OCI-M2 (cell line): Measurements from ENCODE around the gene CRHBP.
"Not testable (repeated sequence)": the region's sequence is repeated elsewhere in the genome, so short reads cannot be mapped to it uniquely, and the experiment has no call there.

Experiments used
- DNase-seq: peaks from one replicate; lab custom pipeline; 2025; ENCODE audit not compliant: unreplicated experiment; lab: John Stamatoyannopoulos, UW

CRHBP gene

DNA sequence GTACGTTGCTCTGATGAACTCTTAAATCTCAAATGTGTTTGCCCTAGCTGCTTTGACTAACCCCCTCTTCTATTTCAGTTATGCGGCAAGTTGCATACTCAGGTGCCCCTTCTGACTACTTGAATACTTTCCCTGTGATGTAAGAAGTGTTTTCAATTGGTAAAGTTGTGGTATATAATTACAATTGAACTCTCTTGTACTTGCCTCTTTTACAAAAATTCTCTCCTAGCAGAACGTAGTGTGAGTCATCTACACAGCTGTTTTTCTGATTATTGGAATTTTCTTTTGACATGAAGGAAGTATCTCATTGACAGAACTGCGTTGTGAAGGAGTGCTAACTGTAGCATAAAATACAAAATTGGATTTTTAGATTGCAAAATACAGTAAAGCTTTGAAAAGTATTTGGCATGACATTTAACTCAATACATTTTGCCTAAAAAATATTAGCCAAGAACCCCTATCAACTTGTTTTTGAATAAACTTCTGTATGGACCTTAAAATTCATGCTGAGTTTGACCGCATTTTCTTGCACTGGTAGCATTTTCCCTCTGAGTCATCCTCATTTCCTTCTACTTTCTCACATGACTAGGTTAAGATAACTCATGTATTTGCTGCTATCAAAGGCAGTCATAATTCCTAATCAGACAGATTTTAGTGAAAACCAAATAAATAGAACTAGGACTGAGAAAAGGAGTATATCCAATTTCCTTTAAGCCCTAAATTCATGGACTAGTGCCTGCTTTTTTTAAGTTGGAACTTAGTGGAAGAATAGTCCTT, 6.3 kb downstream of the CRHBP start:
- no peak for DNase-seq

DNA sequence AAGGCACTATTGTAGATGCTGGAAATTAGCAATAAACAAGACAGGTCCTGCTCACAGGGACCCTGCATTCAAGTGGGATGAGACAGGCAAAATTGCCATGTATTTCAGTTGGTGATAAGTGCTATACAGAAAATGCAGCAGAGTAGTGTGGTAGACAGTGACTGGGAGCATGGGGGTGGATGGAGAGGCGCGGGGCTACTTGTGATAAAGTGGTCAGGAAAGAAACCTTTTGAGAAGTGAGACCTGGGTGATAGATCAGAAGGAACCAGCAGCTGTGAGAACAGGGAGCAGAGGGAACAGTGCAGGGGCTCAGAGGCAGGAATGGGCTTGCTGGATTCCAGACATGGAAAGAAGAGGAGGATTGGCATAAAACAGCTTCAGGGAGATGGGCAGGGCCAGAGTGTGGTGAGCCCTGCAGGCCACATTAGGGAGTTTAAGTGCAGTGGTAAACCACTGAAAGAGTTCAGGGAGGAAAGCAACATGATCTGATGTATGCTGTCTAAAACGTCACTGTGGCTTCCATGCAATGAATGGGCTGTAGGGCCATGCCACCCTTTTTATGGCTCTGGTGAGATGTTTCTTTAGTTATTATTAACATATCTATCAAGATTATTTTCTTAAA, 7.3 kb downstream of the CRHBP start:
- DNase-seq: no peak

DNA sequence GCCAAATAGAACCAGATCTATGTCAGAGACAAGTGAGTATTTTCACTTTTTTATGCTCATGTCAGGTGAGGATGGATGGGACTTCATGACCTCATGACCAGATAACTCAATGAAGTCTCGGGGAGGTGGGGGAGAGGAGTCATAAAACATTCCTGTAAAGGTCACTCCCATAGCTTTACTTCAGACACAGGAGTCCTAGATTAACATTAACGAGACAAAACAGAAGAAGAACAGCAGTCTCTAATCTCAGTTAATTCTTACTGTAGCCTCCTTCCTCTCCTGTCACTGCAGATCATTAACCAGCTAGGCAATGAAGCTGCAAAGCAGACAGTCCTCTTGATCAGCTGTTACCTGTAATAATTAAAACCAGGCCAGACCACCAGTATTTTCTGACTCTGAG, 11.2 kb downstream of the CRHBP start:
- no peak for DNase-seq

DNA sequence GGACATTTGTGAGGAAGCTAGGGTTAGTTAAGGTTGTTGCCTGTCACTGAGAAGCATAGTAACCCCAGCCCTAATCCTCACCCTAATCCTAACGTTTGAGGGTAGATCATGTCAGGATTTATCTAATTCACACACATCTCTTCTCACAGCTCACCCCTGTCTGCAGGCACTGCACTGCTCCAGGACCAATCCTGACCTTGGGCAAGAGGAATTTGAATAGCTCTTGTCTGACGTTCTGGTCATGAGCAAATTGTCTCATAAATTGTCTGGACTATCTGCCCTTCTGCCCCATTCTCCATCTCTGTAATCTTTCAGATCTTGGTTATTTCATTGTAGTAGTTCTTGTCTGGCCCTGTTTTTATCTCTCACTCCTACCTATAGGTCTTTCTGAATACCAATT, 18.7 kb downstream of the CRHBP start:
- no peak for DNase-seq

DNA sequence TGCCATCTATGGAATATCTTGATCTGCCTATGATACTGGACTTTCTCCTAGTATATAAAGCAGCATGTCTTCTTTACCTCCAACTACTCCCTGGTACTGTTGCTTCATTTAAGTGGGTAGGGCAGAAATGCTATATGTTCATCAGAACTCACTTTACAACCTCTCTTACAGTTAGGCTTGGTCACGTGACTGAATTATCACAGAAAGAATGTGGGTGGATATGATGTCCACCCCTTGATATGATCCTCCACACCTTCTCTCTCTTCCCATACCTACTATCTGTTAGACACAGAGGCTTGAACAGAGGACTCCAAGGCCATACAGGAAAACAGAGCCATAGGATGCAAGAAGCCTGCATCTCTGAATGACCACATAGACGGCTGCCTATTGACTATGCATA, 19.8 kb downstream of the CRHBP start:
- DNase-seq: no peak

DNA sequence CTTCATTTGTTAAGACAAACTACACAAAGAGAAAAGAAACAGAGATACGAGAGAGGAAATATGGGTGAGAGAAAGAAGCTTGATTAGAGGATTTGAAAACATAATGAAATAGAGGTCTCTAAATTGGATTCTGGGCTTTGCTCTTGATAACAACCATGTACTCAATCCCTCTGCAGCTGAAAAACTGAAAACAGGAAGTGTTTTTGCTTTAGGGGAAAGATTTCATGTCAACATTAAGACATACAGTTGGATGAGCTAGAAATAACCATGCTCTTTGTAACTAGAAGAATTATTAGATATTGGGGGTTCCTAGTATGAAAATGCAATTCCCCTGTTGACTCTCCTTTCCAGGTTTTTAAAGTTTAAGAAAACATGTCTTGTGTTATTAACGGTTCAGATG, 21.9 kb downstream of the CRHBP start:
- no peak for DNase-seq

DNA sequence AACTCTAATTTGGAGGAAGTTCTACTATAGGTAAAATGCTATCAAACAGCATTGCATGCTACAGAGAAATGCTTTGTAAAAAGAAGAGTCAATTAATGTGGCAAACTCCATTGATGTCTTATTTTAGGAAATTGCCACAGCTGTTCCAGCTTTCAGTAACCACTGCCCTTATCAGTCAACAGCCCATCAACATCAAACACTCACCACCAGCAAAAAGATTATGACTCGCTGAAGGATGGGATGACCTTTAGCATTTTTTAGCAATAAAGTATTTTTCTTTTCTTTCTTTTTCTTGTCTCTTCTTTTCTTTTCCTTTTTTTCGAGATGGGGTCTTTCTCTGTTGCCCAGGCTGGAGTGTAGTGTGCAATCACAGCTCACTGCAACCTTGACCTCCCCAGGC, 26.0 kb downstream of the CRHBP start:
- DNase-seq: no peak

DNA sequence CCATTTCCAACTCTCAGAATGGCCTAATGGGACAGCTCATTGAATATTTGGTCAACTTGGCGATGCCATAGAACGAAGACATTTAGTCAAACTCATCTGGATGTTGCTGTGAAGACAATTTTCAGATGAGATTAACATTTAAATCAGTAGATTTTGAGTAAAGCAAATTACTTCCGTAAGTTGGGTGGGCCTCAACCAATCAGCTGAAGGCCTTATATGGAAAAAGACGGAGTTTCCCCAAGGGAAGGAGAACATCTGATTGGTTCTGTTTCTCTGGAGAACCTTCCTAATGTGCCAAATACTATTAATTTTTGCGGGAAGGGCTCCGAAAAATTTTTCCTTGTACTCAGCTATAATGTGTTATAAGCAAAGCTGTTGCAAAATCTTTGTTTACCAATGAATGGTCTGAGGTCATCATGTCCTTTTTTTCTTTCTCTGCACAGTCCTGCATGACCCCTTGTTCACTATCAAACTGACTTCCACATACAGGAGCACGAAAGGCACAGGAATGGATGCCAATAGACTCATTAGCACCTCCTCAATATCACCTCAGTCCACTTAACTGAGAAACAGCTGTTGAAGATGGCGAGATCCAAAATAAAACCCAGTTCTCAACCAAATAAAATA, 27.8 kb downstream of the CRHBP start:
- DNase-seq: no peak

DNA sequence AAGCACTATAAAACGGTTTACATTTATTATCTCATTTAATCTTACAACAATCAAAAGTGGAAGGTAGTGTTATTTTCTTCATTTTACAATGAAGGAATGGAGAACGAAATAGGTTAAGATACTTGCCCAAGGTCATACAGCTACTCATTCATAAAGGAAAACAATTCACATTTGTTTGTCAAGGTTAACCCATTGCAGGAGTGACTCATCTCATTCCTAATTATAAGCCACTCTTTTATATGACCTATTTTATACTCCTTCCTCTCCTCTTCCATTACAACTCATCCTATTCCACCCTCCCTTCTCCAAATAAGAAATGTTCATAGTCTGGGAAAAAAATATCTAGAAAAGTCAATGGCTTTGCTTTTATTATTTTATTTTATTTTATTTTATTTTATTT, 29.6 kb downstream of the CRHBP start:
- DNase-seq: no peak

DNA sequence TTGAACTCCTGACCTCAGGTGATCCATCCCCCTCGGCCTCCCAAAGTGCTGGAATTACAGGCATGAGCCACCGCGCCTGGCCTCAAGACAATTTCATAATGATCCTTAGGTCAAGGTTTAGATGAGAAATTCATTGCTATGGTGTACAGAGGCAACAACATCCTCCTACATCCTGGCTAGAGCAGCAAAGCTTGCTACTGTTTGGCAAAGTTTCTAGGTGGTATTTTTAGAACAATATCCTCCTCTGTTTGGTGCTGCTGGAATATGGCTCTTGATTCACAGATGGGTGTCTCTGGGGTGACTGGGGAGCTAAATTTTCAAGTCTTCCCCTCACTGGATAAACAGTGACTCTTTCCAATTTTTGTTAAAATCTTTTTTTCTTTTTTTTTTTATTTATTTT, 30.6 kb downstream of the CRHBP start:
- no peak for DNase-seq

DNA sequence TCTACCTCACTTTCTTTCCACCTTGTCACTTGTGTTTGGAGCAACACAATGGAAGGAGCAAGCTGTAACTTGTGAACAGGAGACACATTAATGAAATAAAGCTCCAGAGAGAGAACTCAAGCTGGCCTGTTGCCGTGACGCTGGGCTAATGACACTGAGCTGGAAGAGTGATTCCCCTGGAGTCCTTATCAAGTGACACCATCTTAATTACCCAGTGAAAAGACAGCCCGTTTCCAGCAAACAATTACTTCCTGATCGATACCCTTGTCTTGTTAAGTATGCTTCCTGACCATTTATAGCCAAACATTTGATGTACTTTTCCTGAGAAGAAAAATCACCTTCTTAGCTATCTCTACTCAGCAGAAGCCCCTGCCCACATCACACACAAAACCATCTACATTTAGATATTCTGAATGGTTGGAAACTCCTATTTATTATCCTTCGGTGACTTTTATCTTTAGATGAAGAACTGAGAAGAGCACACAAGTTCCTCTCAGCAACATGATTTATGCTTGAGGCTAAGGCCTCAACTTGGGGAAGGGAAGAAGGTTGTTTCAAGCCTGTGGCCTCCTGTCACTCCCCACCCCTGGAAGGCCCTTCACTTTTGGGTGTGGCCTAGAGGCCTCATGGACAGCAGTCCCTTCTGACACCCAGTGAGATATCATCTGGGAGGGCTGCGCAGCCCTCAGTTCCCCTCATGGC, 34.1 kb downstream of the CRHBP start:
- DNase-seq: no peak

DNA sequence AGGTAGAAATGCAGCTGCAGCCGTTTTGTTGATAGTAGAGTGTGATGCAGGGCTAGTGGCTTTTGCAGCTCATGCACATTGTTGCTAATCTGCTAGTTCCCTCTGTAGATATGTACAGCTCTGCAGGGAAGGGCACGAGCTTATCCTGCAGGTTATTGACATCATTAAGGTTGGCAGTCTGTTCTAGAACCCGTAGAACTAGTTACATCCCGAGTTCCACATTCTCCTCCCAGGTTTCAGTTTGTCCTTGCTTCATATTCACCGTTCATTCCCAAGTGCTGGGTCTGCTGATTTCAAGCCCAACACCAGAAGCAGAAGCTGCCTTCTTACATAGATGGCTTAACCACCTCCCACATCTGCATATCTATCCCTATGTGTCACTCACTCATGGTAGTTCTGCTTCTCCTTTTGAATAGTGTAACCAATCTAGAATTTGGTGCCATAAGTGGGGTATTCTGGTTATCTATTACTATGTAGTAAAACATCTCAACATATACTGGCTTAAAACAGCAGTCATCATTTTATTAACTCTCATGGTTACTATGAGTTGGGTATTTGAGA, 38.1 kb downstream of the CRHBP start:
- DNase-seq: no peak

DNA sequence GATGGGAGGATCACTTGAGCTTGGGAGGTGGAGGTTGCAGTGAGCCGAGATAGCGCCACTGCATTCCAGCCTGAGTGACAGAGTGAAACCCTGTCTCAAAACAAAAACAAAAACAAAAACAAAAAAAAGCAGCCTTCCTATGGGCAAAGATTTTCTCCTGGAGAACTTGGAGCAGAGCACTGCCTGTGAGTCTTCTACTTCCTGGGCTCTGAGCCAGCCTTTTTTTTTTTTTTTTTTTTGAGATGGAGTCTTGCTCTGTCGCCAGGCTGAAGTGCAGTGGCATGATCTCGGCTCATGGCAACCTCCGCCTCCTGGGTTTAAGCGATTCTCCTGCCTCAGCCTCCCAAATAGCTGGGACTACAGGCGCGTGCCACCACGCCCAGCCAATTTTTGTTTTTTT, 40.6 kb downstream of the CRHBP start:
- not testable (repeated sequence) for DNase-seq

DNA sequence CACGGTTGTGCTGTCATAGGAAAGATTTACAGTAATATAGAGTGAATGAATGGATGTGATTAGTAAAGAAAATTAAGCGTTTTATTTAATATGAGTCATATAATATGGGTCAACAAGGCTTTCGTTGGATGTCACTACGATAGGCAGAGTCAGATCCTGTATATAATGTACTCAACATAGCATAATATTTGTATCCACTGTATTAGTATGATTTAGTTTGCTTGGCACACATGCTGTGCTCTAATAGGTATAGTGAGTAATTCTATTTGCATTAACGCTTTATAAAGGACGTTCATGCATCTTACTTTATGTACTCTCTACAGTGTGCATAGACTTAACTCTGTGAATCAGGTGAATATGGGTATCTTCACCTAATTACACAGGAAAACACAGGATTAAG, 41.5 kb downstream of the CRHBP start:
- DNase-seq: no peak

DNA sequence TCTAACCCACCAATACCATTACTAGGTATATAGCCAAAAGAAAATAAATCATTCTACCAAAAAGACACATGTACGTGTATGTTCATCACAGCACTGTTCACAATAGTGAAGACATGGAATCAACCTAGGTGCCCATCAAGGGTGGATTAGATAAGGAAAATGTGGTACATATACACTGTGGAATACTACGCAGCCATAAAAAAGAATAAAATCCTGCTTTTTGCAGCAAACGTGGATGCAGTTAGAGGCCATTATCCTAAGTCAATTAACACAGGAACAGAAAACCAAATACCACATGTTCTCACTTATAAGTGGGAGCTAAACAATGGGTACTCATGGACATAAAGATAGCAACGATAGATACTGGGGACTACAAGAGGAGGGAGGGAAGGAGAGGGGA, 45.4 kb downstream of the CRHBP start:
- DNase-seq: not testable (repeated sequence)

DNA sequence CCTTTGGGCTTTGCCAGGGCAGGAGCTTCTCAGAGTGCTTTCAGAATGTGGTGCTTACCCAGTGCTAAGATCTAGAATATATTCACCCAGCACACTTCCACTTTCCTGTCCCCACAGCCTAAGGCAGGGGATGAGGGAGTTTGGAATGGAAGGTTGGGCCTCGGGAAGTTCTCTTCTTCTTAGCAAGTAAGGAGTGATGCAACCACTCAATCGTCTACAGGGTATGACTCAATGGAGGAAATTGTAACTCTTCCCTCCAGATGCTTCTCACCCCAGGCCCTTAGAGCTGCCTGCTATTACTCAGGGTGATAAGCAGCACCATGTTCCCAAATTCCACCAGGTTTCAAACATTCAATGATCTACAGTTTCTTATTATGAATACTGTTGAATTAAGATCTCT, 46.6 kb downstream of the CRHBP start:
- no peak for DNase-seq

DNA sequence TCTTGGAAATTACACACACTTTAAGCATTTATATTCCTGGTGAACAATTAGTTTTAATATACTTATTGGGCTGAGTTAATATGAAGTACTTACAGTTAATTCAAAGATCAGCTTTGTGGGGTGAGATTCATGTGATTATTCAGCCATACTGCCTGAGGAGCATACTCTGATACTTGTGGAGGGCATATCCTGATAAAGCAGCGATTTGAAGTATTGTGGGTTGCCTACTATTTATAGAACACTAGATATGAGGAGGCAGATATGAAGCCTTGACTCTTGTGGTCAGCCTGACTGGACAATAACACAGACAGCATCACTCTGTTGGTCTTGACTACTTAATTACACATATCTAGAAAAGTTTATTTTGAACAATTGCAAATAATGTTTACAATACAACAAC, 50.4 kb downstream of the CRHBP start:
- no peak for DNase-seq

DNA sequence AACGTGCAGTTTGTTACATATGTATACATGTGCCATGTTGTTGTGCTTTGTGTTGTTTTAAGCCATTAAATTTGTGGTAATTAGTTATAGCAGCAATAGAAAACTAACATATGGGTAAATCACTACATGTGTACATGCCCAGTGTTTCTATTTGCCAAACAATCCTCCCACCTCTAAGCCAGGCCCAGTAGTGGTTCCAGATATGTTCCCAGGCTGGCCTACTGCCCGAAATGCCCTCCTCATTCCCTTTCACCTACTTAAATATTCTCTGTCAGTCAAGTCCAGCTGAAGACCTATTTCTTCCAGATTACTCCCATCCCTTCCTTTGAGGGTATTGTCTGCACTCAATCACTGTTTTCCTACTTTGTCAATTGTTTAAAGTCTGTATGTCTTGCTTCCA, 53.3 kb downstream of the CRHBP start:
- no peak for DNase-seq

DNA sequence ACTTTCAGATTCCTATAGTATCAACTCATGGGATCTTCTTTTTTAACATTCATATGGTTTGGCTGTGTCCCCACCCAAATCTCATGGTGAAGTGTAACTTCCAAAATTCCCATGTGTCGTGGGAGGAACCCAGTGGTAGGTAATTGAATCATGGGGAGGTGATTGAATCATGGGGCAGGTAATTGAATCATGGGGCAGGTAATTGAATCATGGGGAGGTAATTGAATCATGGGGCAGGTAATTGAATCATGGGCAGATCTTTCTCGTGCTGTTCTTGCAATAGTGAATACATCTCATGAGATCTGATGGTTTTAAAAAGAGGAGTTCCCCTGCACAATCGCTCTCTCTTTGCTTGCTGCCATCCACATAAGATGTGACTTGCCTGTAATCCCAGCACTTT, 55.6 kb downstream of the CRHBP start:
- DNase-seq: no peak

DNA sequence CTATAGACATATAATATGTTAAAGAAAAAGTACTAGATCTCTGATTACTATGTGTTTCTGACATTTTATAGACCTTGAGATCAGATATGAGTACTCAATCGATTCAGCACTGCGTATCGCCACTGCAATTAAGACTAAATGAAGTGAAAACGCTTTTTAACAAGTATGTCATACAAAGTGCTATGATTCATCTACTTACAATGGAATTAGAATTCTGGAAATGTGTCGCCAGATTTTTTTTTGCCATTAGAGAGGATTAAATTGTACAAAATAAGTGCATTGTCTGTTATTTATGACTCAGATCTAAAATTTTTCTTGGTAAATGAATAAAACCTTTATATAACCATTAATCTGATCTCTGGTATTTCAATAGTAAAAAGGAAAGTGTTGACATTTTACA, 57.4 kb downstream of the CRHBP start:
- DNase-seq: no peak

DNA sequence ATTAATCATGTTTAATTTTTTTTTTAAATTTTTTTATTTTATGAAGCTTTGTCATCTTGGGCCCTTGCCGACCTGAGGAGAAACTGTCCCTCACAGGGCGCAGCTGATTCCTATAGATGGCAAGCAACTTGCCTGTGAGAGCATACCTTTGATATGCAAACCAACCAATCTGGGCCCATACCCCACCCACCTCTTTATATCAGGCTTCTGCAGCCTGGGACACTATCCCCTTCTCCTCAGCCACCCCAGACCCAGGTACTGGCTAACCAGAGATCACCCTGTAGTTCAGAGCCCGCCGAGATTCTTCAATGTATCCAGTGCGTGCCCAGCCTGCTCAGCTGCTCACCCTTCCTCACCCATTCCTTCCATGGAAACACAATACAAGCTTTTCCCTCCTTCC, 58.7 kb downstream of the CRHBP start:
- DNase-seq: no peak

DNA sequence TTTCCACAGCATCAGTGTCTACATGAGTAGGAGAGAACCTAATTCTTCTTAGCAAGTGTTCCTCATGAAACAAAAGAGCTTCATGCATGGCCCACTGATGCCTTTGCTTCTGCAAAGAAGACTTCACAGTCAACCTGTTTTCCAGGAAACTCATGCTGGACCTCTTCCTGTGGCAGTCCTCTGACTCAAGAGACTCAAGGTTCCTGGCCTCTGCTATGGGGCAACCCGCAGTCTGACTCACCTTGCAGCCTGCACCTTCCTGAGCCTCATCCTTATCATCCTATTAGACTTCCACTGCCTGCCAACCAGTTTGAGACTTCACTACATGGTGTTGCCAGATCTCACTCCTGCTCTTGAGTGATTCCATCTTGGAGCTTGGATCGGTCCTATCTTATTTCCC, 59.8 kb downstream of the CRHBP start:
- no peak for DNase-seq
